Measurements from ENCODE around the gene ATP6AP2. TPM values are rescaled to one million over a fixed set of nuclear protein-coding genes. Genes with fewer than 3 reads are reported as not detected.

The ATP6AP2 gene
- total RNA-seq, 1 donor from 2014 or later = 42.5 TPM

DNA sequence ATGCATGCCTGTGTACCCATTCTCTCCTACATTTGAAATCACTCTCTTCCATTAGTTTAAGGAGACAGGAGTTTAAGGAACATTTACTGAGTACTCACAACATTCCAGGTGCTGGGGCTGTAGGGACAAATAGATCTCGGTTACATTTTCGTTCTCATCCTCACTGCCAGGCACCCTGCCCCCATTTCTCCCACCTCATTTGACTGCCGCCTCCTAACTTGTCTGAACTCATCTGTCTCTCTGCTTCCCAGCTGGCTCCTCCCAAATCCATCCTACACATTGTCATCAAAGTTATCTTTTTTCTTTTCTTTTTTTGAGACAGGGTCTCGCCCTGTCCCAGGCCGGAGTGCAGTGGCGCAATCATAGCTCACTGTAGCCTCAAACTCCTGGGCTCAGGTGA, 22.7 kb downstream of the ATP6AP2 start:
- intact Hi-C loops (cut with micrococcal nuclease) = no loop called here
- Histone ChIP-seq H3K36me3 (peaks cover 35% of the 10 kb centered on the region), H3K4me1 (no peaks in the 10 kb centered on the region), H3K27ac (replicated peaks) (no peak overlapping the region), H3K9me3 (replicated peaks) (no peaks in the 10 kb centered on the region), H3K4me3 (no peak overlapping the region), H3K27me3 (ENCODE audit: low read depth) (no peaks in the 10 kb centered on the region)
- TF ChIP-seq, protein P1, sequence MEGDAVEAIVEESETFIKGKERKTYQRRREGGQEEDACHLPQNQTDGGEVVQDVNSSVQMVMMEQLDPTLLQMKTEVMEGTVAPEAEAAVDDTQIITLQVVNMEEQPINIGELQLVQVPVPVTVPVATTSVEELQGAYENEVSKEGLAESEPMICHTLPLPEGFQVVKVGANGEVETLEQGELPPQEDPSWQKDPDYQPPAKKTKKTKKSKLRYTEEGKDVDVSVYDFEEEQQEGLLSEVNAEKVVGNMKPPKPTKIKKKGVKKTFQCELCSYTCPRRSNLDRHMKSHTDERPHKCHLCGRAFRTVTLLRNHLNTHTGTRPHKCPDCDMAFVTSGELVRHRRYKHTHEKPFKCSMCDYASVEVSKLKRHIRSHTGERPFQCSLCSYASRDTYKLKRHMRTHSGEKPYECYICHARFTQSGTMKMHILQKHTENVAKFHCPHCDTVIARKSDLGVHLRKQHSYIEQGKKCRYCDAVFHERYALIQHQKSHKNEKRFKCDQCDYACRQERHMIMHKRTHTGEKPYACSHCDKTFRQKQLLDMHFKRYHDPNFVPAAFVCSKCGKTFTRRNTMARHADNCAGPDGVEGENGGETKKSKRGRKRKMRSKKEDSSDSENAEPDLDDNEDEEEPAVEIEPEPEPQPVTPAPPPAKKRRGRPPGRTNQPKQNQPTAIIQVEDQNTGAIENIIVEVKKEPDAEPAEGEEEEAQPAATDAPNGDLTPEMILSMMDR (IDR thresholded peaks at IDR 0.05; ENCODE audit: borderline replicate concordance) = no peak
- DNase-seq = no peak

- H3K9me3 ChIP-seq (replicated peaks) = no peaks in the 10 kb centered on the region
- H3K4me1 ChIP-seq = no peaks in the 10 kb centered on the region
- TF ChIP-seq, protein P1 (IDR thresholded peaks at IDR 0.05; ENCODE audit: borderline replicate concordance) = no peak
- H3K36me3 ChIP-seq = no peaks in the 10 kb centered on the region
- no peak overlapping the region for H3K27ac ChIP-seq (replicated peaks)
- no peak overlapping the region for H3K4me3 ChIP-seq
- DNase-seq = no peak
- H3K27me3 ChIP-seq (ENCODE audit: low read depth) = no peaks in the 10 kb centered on the region
- intact Hi-C loops (cut with micrococcal nuclease) = no loop called here
Observed at GRCh38 chrX:40607381-40607780, 26.6 kb downstream of the ATP6AP2 start.

DNA sequence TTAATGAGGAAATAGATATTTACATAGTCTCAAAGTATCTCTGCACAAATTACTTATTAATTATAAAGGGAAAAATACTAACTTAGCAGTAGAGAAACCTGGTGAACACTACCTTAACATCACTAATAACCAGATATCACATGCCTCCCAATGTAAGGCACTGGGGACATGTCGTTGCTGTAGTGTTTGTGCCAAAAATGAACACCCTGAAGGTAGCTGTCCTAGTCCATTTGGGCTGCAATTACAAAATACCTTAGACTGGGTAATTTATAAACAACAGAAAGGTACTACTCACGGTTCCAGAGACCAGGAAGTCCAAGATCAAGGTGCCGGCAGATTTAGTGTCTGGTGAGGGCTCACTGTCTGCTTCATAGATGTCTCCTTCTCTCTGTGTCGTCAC, 31.7 kb downstream of the ATP6AP2 start:
- H3K4me1 ChIP-seq = no peaks in the 10 kb centered on the region
- no peak overlapping the region for H3K27ac ChIP-seq (replicated peaks)
- no peaks in the 10 kb centered on the region for H3K9me3 ChIP-seq (replicated peaks)
- H3K36me3 ChIP-seq = no peaks in the 10 kb centered on the region
- TF ChIP-seq, protein P1 (IDR thresholded peaks at IDR 0.05; ENCODE audit: borderline replicate concordance) = no peak
- intact Hi-C loops (cut with micrococcal nuclease) = no loop called here
- H3K27me3 ChIP-seq (ENCODE audit: low read depth) = no peaks in the 10 kb centered on the region
- no peak overlapping the region for H3K4me3 ChIP-seq
- no peak for DNase-seq

DNA sequence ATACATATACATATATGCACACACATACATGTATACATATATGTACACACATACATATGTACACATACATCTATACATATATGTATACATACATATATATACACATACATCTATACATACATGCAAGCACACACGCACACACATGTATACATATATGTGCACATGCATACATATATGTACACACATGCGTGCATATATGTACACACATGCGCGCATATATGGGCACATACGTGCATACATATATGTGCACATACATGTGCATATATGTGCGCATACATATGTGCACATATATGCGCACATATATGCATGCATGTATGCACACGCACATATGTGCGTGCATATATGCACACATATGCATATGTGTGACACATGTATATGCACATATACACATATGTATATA, 35.2 kb downstream of the ATP6AP2 start:
- Histone ChIP-seq H3K4me3 (no peak overlapping the region), H3K4me1 (no peaks in the 10 kb centered on the region), H3K27ac (replicated peaks) (no peak overlapping the region), H3K27me3 (ENCODE audit: low read depth) (no peaks in the 10 kb centered on the region), H3K9me3 (replicated peaks) (no peaks in the 10 kb centered on the region), H3K36me3 (no peaks in the 10 kb centered on the region)
- TF ChIP-seq, protein P1 (IDR thresholded peaks at IDR 0.05; ENCODE audit: borderline replicate concordance) = no peak
- intact Hi-C loops (cut with micrococcal nuclease) = no loop called here
- no peak for DNase-seq

DNA sequence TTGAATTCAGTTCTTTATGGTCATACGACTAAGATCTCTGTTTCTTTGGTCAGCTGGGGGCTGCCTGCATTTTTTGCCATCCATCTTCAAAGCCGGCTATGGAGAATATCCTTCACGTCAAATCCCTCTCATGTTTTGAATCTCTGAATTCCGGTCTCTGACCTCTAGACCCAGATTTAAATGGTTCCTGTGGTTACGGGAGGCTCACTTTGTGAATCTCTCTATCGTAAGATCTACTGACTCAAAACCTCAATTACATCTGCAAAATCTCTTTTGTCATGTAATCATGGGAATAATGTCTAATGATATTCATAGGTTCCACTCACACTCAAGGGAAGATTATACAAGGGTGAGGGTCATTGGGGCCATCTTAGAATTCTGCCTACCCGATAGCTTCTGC, 36.8 kb downstream of the ATP6AP2 start:
- H3K36me3 ChIP-seq = no peaks in the 10 kb centered on the region
- H3K4me1 ChIP-seq = no peaks in the 10 kb centered on the region
- no peak overlapping the region for H3K27ac ChIP-seq (replicated peaks)
- intact Hi-C loops (cut with micrococcal nuclease) = no loop called here
- DNase-seq = no peak
- TF ChIP-seq, protein P1 (IDR thresholded peaks at IDR 0.05; ENCODE audit: borderline replicate concordance) = no peak
- no peaks in the 10 kb centered on the region for H3K9me3 ChIP-seq (replicated peaks)
- H3K27me3 ChIP-seq (ENCODE audit: low read depth) = no peaks in the 10 kb centered on the region
- no peak overlapping the region for H3K4me3 ChIP-seq
